A673 (cell line): ENCODE data around the gene AREG.

Experiments
- EZH2 ChIP-seq: fragments of 200-600 bp; sonication (generic); IDR thresholded peaks from 2 replicates; pipeline ENCODE4 v1.6.1; 2017; ENCODE audit warnings: borderline replicate concordance, low read depth, mild to moderate bottlenecking, mixed read lengths, antibody characterized with exemption, low read length; ENCODE audit not compliant: poor library complexity, severe bottlenecking
- TF ChIP-seq, protein P1 (sequence below): fragments of 300-800, 200-600 bp; sonication (generic); conservative IDR thresholded peaks from 2 replicates; pipeline ENCODE4 v1.5.1; 2017; ENCODE audit warnings: low read depth, mild to moderate bottlenecking, antibody characterized with exemption, low read length, moderate library complexity, mixed read lengths

DNA sequence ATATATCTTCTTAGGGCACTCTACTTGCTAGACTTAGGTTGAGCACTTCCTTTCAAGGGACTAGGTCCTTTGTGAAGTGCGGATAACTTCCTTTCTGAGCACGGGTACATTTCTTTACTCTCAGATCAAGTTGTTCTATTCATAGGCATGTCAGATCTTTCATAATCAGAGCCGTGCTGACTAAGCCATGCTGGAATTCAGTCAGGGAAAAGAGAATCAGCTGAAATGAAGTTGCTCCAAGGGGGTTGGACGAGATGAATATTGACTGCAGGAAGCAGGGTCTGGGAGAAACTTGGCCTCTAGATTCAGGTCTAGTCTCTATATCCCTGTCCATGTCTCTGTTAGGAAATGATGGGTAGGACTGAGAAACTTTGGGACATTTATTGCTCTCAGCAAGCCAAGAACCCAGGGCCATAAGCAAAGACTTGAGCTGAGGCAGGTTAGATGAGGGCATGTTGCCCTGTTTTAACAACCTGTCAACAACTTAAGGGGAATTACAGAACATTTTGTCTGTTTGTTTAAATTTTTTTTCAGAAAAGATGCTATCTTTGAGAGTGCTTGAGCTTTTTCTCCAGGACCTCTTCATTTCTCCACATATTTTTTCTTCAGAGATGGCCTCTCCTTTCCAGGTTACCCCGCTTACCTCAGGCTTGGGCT, 28.3 kb downstream of the AREG start:
- TF ChIP-seq, protein P1, sequence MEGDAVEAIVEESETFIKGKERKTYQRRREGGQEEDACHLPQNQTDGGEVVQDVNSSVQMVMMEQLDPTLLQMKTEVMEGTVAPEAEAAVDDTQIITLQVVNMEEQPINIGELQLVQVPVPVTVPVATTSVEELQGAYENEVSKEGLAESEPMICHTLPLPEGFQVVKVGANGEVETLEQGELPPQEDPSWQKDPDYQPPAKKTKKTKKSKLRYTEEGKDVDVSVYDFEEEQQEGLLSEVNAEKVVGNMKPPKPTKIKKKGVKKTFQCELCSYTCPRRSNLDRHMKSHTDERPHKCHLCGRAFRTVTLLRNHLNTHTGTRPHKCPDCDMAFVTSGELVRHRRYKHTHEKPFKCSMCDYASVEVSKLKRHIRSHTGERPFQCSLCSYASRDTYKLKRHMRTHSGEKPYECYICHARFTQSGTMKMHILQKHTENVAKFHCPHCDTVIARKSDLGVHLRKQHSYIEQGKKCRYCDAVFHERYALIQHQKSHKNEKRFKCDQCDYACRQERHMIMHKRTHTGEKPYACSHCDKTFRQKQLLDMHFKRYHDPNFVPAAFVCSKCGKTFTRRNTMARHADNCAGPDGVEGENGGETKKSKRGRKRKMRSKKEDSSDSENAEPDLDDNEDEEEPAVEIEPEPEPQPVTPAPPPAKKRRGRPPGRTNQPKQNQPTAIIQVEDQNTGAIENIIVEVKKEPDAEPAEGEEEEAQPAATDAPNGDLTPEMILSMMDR, result no peak
- no peak for TF ChIP-seq EZH2
